Progenitor cell of endocrine pancreas (in vitro differentiated cells): ENCODE measurements around the gene SLC25A26. TPM values are rescaled to one million over a fixed set of nuclear protein-coding genes. Genes with fewer than 3 reads are reported as not detected.

ENCODE experiments used
- DNase-seq: peaks from one replicate; pipeline ENCODE4 v3.0.0; 2021; ENCODE audit warnings: low spot score; ENCODE audit not compliant: unreplicated experiment
- H3K27ac Mint-ChIP-seq: 2 replicates; pipeline ENCODE4 v1.8.0; 2021; ENCODE audit warnings: mild to moderate bottlenecking, moderate library complexity, mixed read lengths
- H3K27me3 Mint-ChIP-seq: 2 replicates; pipeline ENCODE4 v1.8.0; 2021; ENCODE audit warnings: mixed read lengths
- H3K36me3 Mint-ChIP-seq: 2 replicates; pipeline ENCODE4 v1.8.0; 2022; ENCODE audit warnings: mixed read lengths; ENCODE audit not compliant: insufficient read depth
- H3K4me1 Mint-ChIP-seq: 2 replicates; pipeline ENCODE4 v1.8.0; 2021; ENCODE audit warnings: low read depth, mixed read lengths
- H3K4me3 Mint-ChIP-seq: 2 replicates; pipeline ENCODE4 v1.8.0; 2021; ENCODE audit warnings: low read depth, mild to moderate bottlenecking, moderate library complexity, mixed read lengths
- H3K9me3 Mint-ChIP-seq: 2 replicates; pipeline ENCODE4 v1.8.0; 2021; ENCODE audit warnings: low read depth, mixed read lengths
- CTCF ChIP-seq: fragments of 200-600 bp; sonication (generic); IDR thresholded peaks from one replicate; pipeline ENCODE4 v1.5.0; 2021; ENCODE audit warnings: antibody characterized with exemption, mild to moderate bottlenecking; ENCODE audit not compliant: unreplicated experiment
- total RNA-seq: library from RNA; stranded (reverse); gene quantifications from 2 replicates; pipeline ENCODE4 v1.2.1, GENCODE V29; 2021

SLC25A26 gene
- total RNA-seq, 1 donor from 2014 or later = 18.9 TPM

GRCh38 chr3:66206806-66207205 lies 14.0 kb upstream of the SLC25A26 start:
- no peaks in the 10 kb centered on the region for H3K27me3 Mint-ChIP-seq
- H3K36me3 Mint-ChIP-seq = no peaks in the 10 kb centered on the region
- TF ChIP-seq CTCF = no peak
- DNase-seq = no peak
- no peak overlapping the region for H3K27ac Mint-ChIP-seq
- no peaks in the 10 kb centered on the region for H3K9me3 Mint-ChIP-seq
- no peak overlapping the region for H3K4me3 Mint-ChIP-seq
- no peaks in the 10 kb centered on the region for H3K4me1 Mint-ChIP-seq

GRCh38 chr3:66208189-66208588 lies 12.6 kb upstream of the SLC25A26 start:
- no peaks in the 10 kb centered on the region for H3K4me1 Mint-ChIP-seq
- H3K36me3 Mint-ChIP-seq = no peaks in the 10 kb centered on the region

DNA sequence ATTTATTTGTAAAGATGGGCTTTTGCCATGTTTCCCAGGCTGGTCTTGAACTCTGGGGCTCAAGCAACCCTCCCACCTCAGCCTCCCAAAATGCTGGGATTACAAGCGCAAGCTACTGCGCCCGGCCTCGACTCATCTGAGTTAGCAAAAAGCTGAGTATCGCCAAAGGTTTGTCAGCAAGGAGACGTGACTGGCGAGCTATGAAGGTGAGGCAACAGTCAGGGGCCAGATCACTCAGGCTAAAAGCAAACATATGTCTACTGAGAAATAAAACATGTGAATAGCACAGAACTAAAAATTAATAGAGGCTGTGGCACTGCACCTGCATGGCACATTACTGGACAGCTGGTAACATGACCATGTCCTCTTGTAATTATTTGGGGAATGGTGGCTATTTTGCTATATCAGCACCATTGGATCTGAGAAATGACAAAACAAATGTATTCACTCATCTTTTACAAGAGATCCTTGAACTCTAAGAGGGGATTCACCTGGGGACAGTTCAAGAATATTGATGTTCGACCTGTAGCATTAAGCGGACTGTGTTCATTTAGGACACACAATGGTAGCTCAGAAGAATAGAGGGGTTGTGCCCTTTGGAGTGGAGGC lies 10.0 kb upstream of the SLC25A26 start:
- H3K4me3 Mint-ChIP-seq = no peak overlapping the region
- no peaks in the 10 kb centered on the region for H3K27me3 Mint-ChIP-seq

More at GRCh38 chr3:66208189-66208588, 12.6 kb upstream of the SLC25A26 start:
- Mint-ChIP-seq H3K27ac (no peak overlapping the region), H3K4me3 (no peak overlapping the region), H3K9me3 (no peaks in the 10 kb centered on the region), H3K27me3 (no peaks in the 10 kb centered on the region)
- TF ChIP-seq CTCF = no peak
- DNase-seq = no peak

GRCh38 chr3:66211779-66212178 lies 9.0 kb upstream of the SLC25A26 start:
- H3K4me1 Mint-ChIP-seq = no peaks in the 10 kb centered on the region
- no peak overlapping the region for H3K4me3 Mint-ChIP-seq
- H3K36me3 Mint-ChIP-seq = no peaks in the 10 kb centered on the region
- peaks cover 3% of the 10 kb centered on the region for H3K9me3 Mint-ChIP-seq
- H3K27me3 Mint-ChIP-seq = no peaks in the 10 kb centered on the region
- no peak for DNase-seq
- no peak for TF ChIP-seq CTCF
- no peak overlapping the region for H3K27ac Mint-ChIP-seq

More for the DNA sequence above, 10.0 kb upstream of the SLC25A26 start:
- H3K4me1 Mint-ChIP-seq = no peaks in the 10 kb centered on the region
- no peak overlapping the region for H3K27ac Mint-ChIP-seq
- no peaks in the 10 kb centered on the region for H3K36me3 Mint-ChIP-seq
- DNase-seq = no peak
- H3K9me3 Mint-ChIP-seq = peaks cover 3% of the 10 kb centered on the region
- no peak for TF ChIP-seq CTCF

- peaks cover 1% of the 10 kb centered on the region for H3K4me1 Mint-ChIP-seq
- H3K27ac Mint-ChIP-seq = no peak overlapping the region
- no peak for DNase-seq
- peaks cover 3% of the 10 kb centered on the region for H3K9me3 Mint-ChIP-seq
- TF ChIP-seq CTCF = no peak
- no peak overlapping the region for H3K4me3 Mint-ChIP-seq
- H3K27me3 Mint-ChIP-seq = no peaks in the 10 kb centered on the region
- H3K36me3 Mint-ChIP-seq = no peaks in the 10 kb centered on the region
Observed at GRCh38 chr3:66215106-66215505, 5.7 kb upstream of the SLC25A26 start.
